ENCODE results near the gene CASP2. TPM values are rescaled to one million over a fixed set of nuclear protein-coding genes. Genes with fewer than 3 reads are reported as not detected.
A peak's percentile ranks its signal among the peaks of the same experiment; 100 is the strongest.

CASP2 gene
- polyA plus RNA-seq, 1 of the 3 experiments (the other 2 are of a cell fraction), result 19.7 TPM

- TF ChIP-seq GABPA (IDR thresholded peaks at IDR 0.05; ENCODE audit: low read depth), result no peak
- no peak for TF ChIP-seq ELF1 (IDR thresholded peaks at IDR 0.05)
- no peak for TF ChIP-seq EP300 (IDR thresholded peaks at IDR 0.05; ENCODE audit: borderline replicate concordance in 1 of 2, low read depth in 1 of 2, low read length in 1 of 2)
Observed at GRCh38 chr7:143292876-143293275, 4.7 kb downstream of the CASP2 start (continued).

- 0 out of 2 replicates have a peak overlapping the region, but pooled peaks have one; percentile 38 for H3K4me2 ChIP-seq
- peak overlapping the region in 1 of 2 experiments; percentile 59; a peak in 2 of 4 replicates for H3K27ac ChIP-seq (ENCODE audit: low read depth in 2 of 2, low read length in 1 of 2)
- H3K36me3 ChIP-seq (replicated peaks in 1 of 2; ENCODE audit: control insufficient read depth in 1 of 2, insufficient read depth in 2 of 2, low read length in 1 of 2), result peaks cover 84 to 97% of the 10 kb centered on the region in 2 experiments
- peaks cover 32% of the 10 kb centered on the region for H3F3A ChIP-seq (replicated peaks; ENCODE audit: insufficient read depth)
- TF ChIP-seq FOSL2 (IDR thresholded peaks at IDR 0.05; ENCODE audit: borderline replicate concordance, low read depth), result peak; percentile 21; the same call in 1 of the 2 replicates
- peak; percentile 51; the same call in 1 of the 2 replicates for TF ChIP-seq JUND (IDR thresholded peaks at IDR 0.05)
- TF ChIP-seq PBX3 (IDR thresholded peaks at IDR 0.05), result peak; percentile 57; the same call in 1 of the 2 replicates
- no peak for TF ChIP-seq NFIC (IDR thresholded peaks at IDR 0.05; ENCODE audit: borderline replicate concordance)
- no peaks in the 10 kb centered on the region for H3K9me2 ChIP-seq
- peaks cover 0 to 28% of the 10 kb centered on the region in 2 experiments; a peak in 2 of 4 replicates for H3K4me1 ChIP-seq (ENCODE audit: control insufficient read depth in 1 of 2, insufficient read depth in 2 of 2, low read depth in 1 of 2, low read length in 1 of 2)
- ChIA-PET POLR2A (no interaction called here), CTCF (interaction anchor here (1.1 to 7.0 kb wide), 7 partner anchors 9 to 81 kb away, joined by 3 to 60 read pairs (median 5); partner anchors contain the start of gene GSTK1)
- no peak overlapping the region for H2AFZ ChIP-seq (ENCODE audit: low read depth)
- peaks cover 51% of the 10 kb centered on the region for H3K79me2 ChIP-seq (ENCODE audit: insufficient read depth)
- no peak for DNase-seq
- H4K20me1 ChIP-seq (ENCODE audit: insufficient read depth), result peaks cover 18% of the 10 kb centered on the region
- no peak overlapping the region for H3K4me3 ChIP-seq (ENCODE audit: low read depth in 2 of 2, low read length in 1 of 2)
- no peaks in the 10 kb centered on the region for H3K27me3 ChIP-seq (ENCODE audit: insufficient read depth)
- no peak overlapping the region for H3K9ac ChIP-seq
- no peaks in the 10 kb centered on the region for H3K9me3 ChIP-seq
Observed at GRCh38 chr7:143295870-143296269, 7.7 kb downstream of the CASP2 start.

GRCh38 chr7:143296686-143297085 is 8.5 kb downstream of the CASP2 start:
- Histone ChIP-seq H3K27ac (ENCODE audit: low read depth in 2 of 2, low read length in 1 of 2) (peak overlapping the region in 1 of 2 experiments; percentile 59; a peak in 1 of 4 replicates), H3K27me3 (ENCODE audit: insufficient read depth) (no peaks in the 10 kb centered on the region), H3K9me3 (no peaks in the 10 kb centered on the region), H3K9me2 (no peaks in the 10 kb centered on the region), H3K4me3 (ENCODE audit: low read depth in 2 of 2, low read length in 1 of 2) (no peak overlapping the region), H3F3A (replicated peaks; ENCODE audit: insufficient read depth) (peaks cover 30% of the 10 kb centered on the region), H3K4me2 (peak overlapping the region; percentile 9; the same call in 1 of the 2 replicates), H2AFZ (ENCODE audit: low read depth) (no peak overlapping the region), H3K9ac (no peak overlapping the region), H3K4me1 (ENCODE audit: control insufficient read depth in 1 of 2, insufficient read depth in 2 of 2, low read depth in 1 of 2, low read length in 1 of 2) (peaks cover 0 to 26% of the 10 kb centered on the region in 2 experiments; a peak in 2 of 4 replicates), H3K36me3 (replicated peaks in 1 of 2; ENCODE audit: control insufficient read depth in 1 of 2, insufficient read depth in 2 of 2, low read length in 1 of 2) (peaks cover 84 to 99% of the 10 kb centered on the region in 2 experiments), H3K79me2 (ENCODE audit: insufficient read depth) (peaks cover 43% of the 10 kb centered on the region), H4K20me1 (ENCODE audit: insufficient read depth) (peaks cover 16% of the 10 kb centered on the region)
- TF ChIP-seq YY1 (IDR thresholded peaks at IDR 0.05; ENCODE audit: low read depth) (no peak), MEF2A (IDR thresholded peaks at IDR 0.05; ENCODE audit: borderline replicate concordance, low read depth) (no peak), RXRA (IDR thresholded peaks at IDR 0.05; ENCODE audit: borderline replicate concordance, low read depth) (no peak), SIN3A (IDR thresholded peaks at IDR 0.05; ENCODE audit: borderline replicate concordance, low read depth, low read length) (no peak), JUND (IDR thresholded peaks at IDR 0.05) (no peak), TAF1 (IDR thresholded peaks at IDR 0.05; ENCODE audit: borderline replicate concordance, low read depth, low read length) (no peak), TEAD4 (IDR thresholded peaks at IDR 0.05; ENCODE audit: borderline replicate concordance, insufficient read depth) (no peak), SMC3 (IDR thresholded peaks at IDR 0.05; ENCODE audit: low read depth, low read length) (no peak), GATA2 (CRISPR knock-in tag; IDR thresholded peaks at IDR 0.05) (no peak), MXI1 (IDR thresholded peaks at IDR 0.05; ENCODE audit: low read depth, low read length) (no peak), MAX (IDR thresholded peaks at IDR 0.05; ENCODE audit: low read depth) (no peak), NFIC (IDR thresholded peaks at IDR 0.05; ENCODE audit: borderline replicate concordance) (no peak), USF1 (IDR thresholded peaks at IDR 0.05; ENCODE audit: borderline replicate concordance, low read depth) (no peak), EZH2phosphoT487 (IDR thresholded peaks at IDR 0.05; ENCODE audit: borderline replicate concordance, low read depth) (no peak), GABPA (IDR thresholded peaks at IDR 0.05; ENCODE audit: low read depth) (no peak), POLR2AphosphoS5 (IDR thresholded peaks at IDR 0.05; ENCODE audit: low read depth, low read length) (no peak), NRF1 (IDR thresholded peaks at IDR 0.05; ENCODE audit: low read depth, low read length) (no peak), RCOR1 (IDR thresholded peaks at IDR 0.05; ENCODE audit: low read length) (no peak)
- POLR2A ChIA-PET, result interaction anchor here (0.7 kb wide), 1 partner anchor 8 kb away, joined by 4 read pairs; the partner anchor contains the start of gene CASP2
- DNase-seq, result no peak
- 68% methylated on average over 2 of the region's 2 CpGs for WGBS (ENCODE audit: low lambda C conversion rate)
- CTCF ChIA-PET, result interaction anchor here (0.7 to 7.0 kb wide), 9 partner anchors 9 to 331 kb away, joined by 3 to 60 read pairs (median 3); partner anchors contain the start of gene GSTK1

Measured in SK-N-SH (cell line).